OCI-LY1 (cell line): Measurements from ENCODE around the gene DENND4A.

ENCODE experiments used
- H2AFZ ChIP-seq: fragments of 200-600 bp; sonication (generic), shearing (Covaris generic); 2 replicates; pipeline ENCODE4 v1.6.0; 2014; ENCODE audit warnings: antibody characterized with exemption, mild to moderate bottlenecking, low read length
- H3F3A ChIP-seq: fragments of 200-600 bp; sonication (generic), shearing (Covaris generic); 2 replicates; pipeline ENCODE4 v1.6.0; 2014; ENCODE audit warnings: mild to moderate bottlenecking, antibody characterized with exemption, low read length, moderate library complexity; ENCODE audit not compliant: insufficient read depth
- H3K27ac ChIP-seq: fragments of 200-600 bp; sonication (generic); 2 replicates; pipeline ENCODE4 v1.5.1; 2014; ENCODE audit warnings: low read length, mixed run types, mild to moderate bottlenecking, low read depth; ENCODE audit not compliant: poor library complexity, severe bottlenecking
- H3K27me3 ChIP-seq: fragments of 200-600 bp; sonication (generic); 2 replicates; pipeline ENCODE4 v1.6.0; 2014; ENCODE audit warnings: antibody characterized with exemption, mild to moderate bottlenecking, low read length, moderate library complexity; ENCODE audit not compliant: insufficient read depth
- H3K36me3 ChIP-seq: fragments of 200-600 bp; sonication (generic); 2 replicates; pipeline ENCODE4 v1.6.1; 2014; ENCODE audit warnings: mild to moderate bottlenecking, antibody characterized with exemption, low read length, moderate library complexity, mixed read lengths; ENCODE audit not compliant: insufficient read depth
- H3K4me1 ChIP-seq: fragments of 200-600 bp; sonication (generic); 2 replicates; pipeline ENCODE4 v1.5.1; 2014; ENCODE audit warnings: mild to moderate bottlenecking, low read length, moderate library complexity; ENCODE audit not compliant: insufficient read depth, severe bottlenecking
- H3K4me2 ChIP-seq: fragments of 200-600 bp; sonication (generic), shearing (Covaris generic); 2 replicates; pipeline ENCODE4 v1.6.1; 2014; ENCODE audit warnings: low read length
- H3K4me3 ChIP-seq: fragments of 200-600 bp; sonication (generic); 2 replicates; pipeline ENCODE4 v1.5.1; 2014; ENCODE audit warnings: low read length, low read depth, mild to moderate bottlenecking, mixed read lengths; ENCODE audit not compliant: poor library complexity, severe bottlenecking
- H3K79me2 ChIP-seq: fragments of 200-600 bp; shearing (Covaris generic); 2 replicates; pipeline ENCODE4 v1.6.1; 2016; ENCODE audit warnings: mixed run types, low read length, mixed read lengths; ENCODE audit not compliant: insufficient read depth
- H3K9ac ChIP-seq: fragments of 200-600 bp; sonication (generic), shearing (Covaris generic); 2 replicates; pipeline ENCODE4 v1.6.1; 2014; ENCODE audit warnings: mild to moderate bottlenecking, low read length, mixed read lengths
- H3K9me2 ChIP-seq: fragments of 200-600 bp; sonication (generic), shearing (Covaris generic); 2 replicates; pipeline ENCODE4 v1.6.1; 2014; ENCODE audit warnings: low read depth, mild to moderate bottlenecking, low read length, mixed read lengths
- H3K9me3 ChIP-seq: fragments of 200-600 bp; shearing (Covaris generic); 2 replicates; pipeline ENCODE4 v1.6.1; 2014; ENCODE audit warnings: low read length, mixed read lengths
- H4K20me1 ChIP-seq: fragments of 200-600 bp; sonication (generic), shearing (Covaris generic); 2 replicates; pipeline ENCODE4 v1.6.0; 2016; ENCODE audit warnings: mild to moderate bottlenecking, low read length; ENCODE audit not compliant: insufficient read depth
- CTCF ChIP-seq: fragments of 200-600 bp; sonication (generic), shearing (Covaris generic); IDR thresholded peaks from 2 replicates; pipeline ENCODE4 v1.5.1; 2017; ENCODE audit warnings: mild to moderate bottlenecking, antibody characterized with exemption, low read length, moderate library complexity, mixed read lengths
- EZH2 ChIP-seq: fragments of 200-600 bp; sonication (generic), shearing (Covaris generic); IDR thresholded peaks from 2 replicates; pipeline ENCODE4 v1.8.0; 2017; ENCODE audit warnings: borderline replicate concordance, mixed run types, mild to moderate bottlenecking, antibody characterized with exemption, low read length, moderate library complexity, mixed read lengths

The DENND4A gene

GRCh38 chr15:65777053-65777452 lies 15.0 kb downstream of the DENND4A start:
- Histone ChIP-seq H2AFZ (no peak overlapping the region), H3K4me1 (peaks cover 60% of the 10 kb centered on the region), H3K36me3 (no peaks in the 10 kb centered on the region), H4K20me1 (no peaks in the 10 kb centered on the region), H3K4me2 (peak overlapping the region; percentile 21; the same call in 1 of the 2 replicates), H3K9ac (peak overlapping the region; percentile 16; the same call in 1 of the 2 replicates), H3K27ac (peak overlapping the region; percentile 57), H3K27me3 (no peaks in the 10 kb centered on the region), H3K9me2 (no peaks in the 10 kb centered on the region), H3K4me3 (no peak overlapping the region), H3K79me2 (peaks cover 79% of the 10 kb centered on the region), H3K9me3 (no peaks in the 10 kb centered on the region), H3F3A (no peaks in the 10 kb centered on the region)
- no peak for TF ChIP-seq EZH2
- TF ChIP-seq CTCF = no peak

- no peaks in the 10 kb centered on the region for H3K9me2 ChIP-seq
- no peaks in the 10 kb centered on the region for H4K20me1 ChIP-seq
- H3K27ac ChIP-seq = peak overlapping the region; percentile 65
- no peak for TF ChIP-seq CTCF
- no peak for TF ChIP-seq EZH2
- no peak overlapping the region for H2AFZ ChIP-seq
- no peaks in the 10 kb centered on the region for H3K27me3 ChIP-seq
- H3K9ac ChIP-seq = no peak overlapping the region
- peaks cover 50% of the 10 kb centered on the region for H3K4me1 ChIP-seq
- no peaks in the 10 kb centered on the region for H3F3A ChIP-seq
- H3K4me2 ChIP-seq = no peak overlapping the region; the same call in 1 of the 2 replicates
- no peaks in the 10 kb centered on the region for H3K36me3 ChIP-seq
- no peak overlapping the region for H3K4me3 ChIP-seq
- H3K9me3 ChIP-seq = no peaks in the 10 kb centered on the region
- H3K79me2 ChIP-seq = peaks cover 74% of the 10 kb centered on the region
Measured at GRCh38 chr15:65773386-65774111, 18.5 kb downstream of the DENND4A start.

GRCh38 chr15:65772930-65773329 lies 19.2 kb downstream of the DENND4A start:
- H2AFZ ChIP-seq = no peak overlapping the region
- H3K4me2 ChIP-seq = no peak overlapping the region
- H3K27ac ChIP-seq = peak overlapping the region; percentile 65
- no peaks in the 10 kb centered on the region for H4K20me1 ChIP-seq
- no peak overlapping the region for H3K9ac ChIP-seq
- H3K4me3 ChIP-seq = no peak overlapping the region
- H3K4me1 ChIP-seq = peaks cover 46% of the 10 kb centered on the region
- no peaks in the 10 kb centered on the region for H3K9me2 ChIP-seq
- no peak for TF ChIP-seq EZH2
- TF ChIP-seq CTCF = no peak
- H3K9me3 ChIP-seq = no peaks in the 10 kb centered on the region
- H3K79me2 ChIP-seq = peaks cover 74% of the 10 kb centered on the region
- H3F3A ChIP-seq = no peaks in the 10 kb centered on the region
- no peaks in the 10 kb centered on the region for H3K27me3 ChIP-seq
- no peaks in the 10 kb centered on the region for H3K36me3 ChIP-seq
